ENCODE data around the gene TEX11. TPM values are rescaled to one million over a fixed set of nuclear protein-coding genes. Genes with fewer than 3 reads are reported as not detected.

The TEX11 gene
- polyA plus RNA-seq, 1 of the 3 experiments (the other 2 are of a cell fraction): not detected

DNA sequence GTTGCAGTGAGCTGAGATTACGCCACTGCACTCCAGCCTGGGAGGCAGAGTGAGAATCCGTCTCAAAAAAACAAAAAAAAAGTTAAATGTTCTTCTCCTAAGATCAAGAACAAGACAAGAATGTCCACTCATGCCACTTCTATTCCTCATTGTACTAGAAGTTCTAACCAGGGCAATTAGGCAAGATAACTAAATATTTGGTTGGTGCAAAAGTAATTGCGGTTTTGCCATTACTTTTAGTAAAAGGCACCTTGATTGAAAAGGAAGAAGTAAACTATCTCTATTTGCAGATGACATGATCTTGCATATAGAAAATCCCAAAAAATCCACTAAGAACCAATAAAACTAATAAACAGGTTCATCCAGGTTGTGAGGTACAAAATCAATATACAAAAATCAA, 46.4 kb upstream of the TEX11 start (continued):
- TF ChIP-seq GABPA (IDR thresholded peaks at IDR 0.05; ENCODE audit: low read depth): no peak

DNA sequence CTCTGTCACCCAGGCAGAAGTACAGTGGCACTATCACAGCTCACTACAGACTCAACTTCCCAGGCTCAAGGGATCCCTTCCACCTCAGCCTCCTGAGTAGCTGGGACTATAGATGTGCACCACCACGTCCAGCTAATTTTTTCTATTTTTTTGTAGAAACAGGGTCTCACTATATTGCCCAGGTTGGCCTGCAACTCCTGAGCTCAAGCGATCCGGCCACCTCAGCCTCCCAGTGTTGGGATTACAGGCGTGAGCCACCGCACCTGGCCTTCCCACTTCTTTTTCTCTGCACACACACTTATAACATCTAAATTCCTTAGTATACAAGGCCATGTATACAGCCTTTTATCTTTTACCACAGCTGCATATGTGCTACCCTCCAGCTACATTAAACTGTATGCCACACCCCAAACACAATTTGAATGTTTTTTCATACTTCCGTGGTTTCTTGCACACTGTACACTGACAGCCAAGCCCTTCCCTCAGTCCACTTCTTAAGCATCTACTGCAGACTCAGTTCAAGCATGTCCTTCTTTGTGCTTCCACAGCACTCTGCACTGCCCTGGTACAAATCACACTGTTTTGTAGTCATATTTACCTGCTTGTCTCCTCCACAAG, 15.9 kb upstream of the TEX11 start:
- Histone ChIP-seq H3K27me3 (ENCODE audit: insufficient read depth) (peaks cover 12% of the 10 kb centered on the region; the same call in 1 of the 2 replicates), H3F3A (replicated peaks; ENCODE audit: insufficient read depth) (no peaks in the 10 kb centered on the region), H3K9me2 (no peaks in the 10 kb centered on the region), H3K4me2 (no peak overlapping the region), H4K20me1 (ENCODE audit: insufficient read depth) (no peaks in the 10 kb centered on the region), H3K79me2 (ENCODE audit: insufficient read depth) (no peaks in the 10 kb centered on the region), H3K4me1 (ENCODE audit: control insufficient read depth in 1 of 2, insufficient read depth in 2 of 2, low read depth in 1 of 2, low read length in 1 of 2) (no peaks in the 10 kb centered on the region), H3K9me3 (no peaks in the 10 kb centered on the region), H3K4me3 (ENCODE audit: low read depth in 2 of 2, low read length in 1 of 2) (no peak overlapping the region), H3K9ac (no peak overlapping the region), H2AFZ (ENCODE audit: low read depth) (no peak overlapping the region), H3K27ac (ENCODE audit: low read depth in 2 of 2, low read length in 1 of 2) (no peak overlapping the region), H3K36me3 (replicated peaks in 1 of 2; ENCODE audit: control insufficient read depth in 1 of 2, insufficient read depth in 2 of 2, low read length in 1 of 2) (no peaks in the 10 kb centered on the region)
- no peak for TF ChIP-seq JUND (IDR thresholded peaks at IDR 0.05)
- TF ChIP-seq RXRA (IDR thresholded peaks at IDR 0.05; ENCODE audit: borderline replicate concordance, low read depth): no peak
- TF ChIP-seq FOSL2 (IDR thresholded peaks at IDR 0.05; ENCODE audit: borderline replicate concordance, low read depth): no peak
- no peak for TF ChIP-seq NRF1 (IDR thresholded peaks at IDR 0.05; ENCODE audit: low read depth, low read length)
- no peak for TF ChIP-seq RCOR1 (IDR thresholded peaks at IDR 0.05; ENCODE audit: low read length)
- no peak for TF ChIP-seq TAF1 (IDR thresholded peaks at IDR 0.05; ENCODE audit: borderline replicate concordance, low read depth, low read length)
- TF ChIP-seq TCF12 (IDR thresholded peaks at IDR 0.05): no peak
- no peak for TF ChIP-seq SIN3A (IDR thresholded peaks at IDR 0.05; ENCODE audit: borderline replicate concordance, low read depth, low read length)
- no peak for TF ChIP-seq RFX5 (IDR thresholded peaks at IDR 0.05; ENCODE audit: low read length)
- no peak for TF ChIP-seq FOXJ3 (CRISPR knock-in tag; IDR thresholded peaks at IDR 0.05)
- TF ChIP-seq, protein P1, sequence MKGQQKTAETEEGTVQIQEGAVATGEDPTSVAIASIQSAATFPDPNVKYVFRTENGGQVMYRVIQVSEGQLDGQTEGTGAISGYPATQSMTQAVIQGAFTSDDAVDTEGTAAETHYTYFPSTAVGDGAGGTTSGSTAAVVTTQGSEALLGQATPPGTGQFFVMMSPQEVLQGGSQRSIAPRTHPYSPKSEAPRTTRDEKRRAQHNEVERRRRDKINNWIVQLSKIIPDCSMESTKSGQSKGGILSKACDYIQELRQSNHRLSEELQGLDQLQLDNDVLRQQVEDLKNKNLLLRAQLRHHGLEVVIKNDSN (IDR thresholded peaks at IDR 0.05; ENCODE audit: borderline replicate concordance, low read depth): no peak
- no peak for TF ChIP-seq NFIC (IDR thresholded peaks at IDR 0.05; ENCODE audit: borderline replicate concordance)
- TF ChIP-seq TEAD4 (IDR thresholded peaks at IDR 0.05; ENCODE audit: borderline replicate concordance, insufficient read depth): no peak
- TF ChIP-seq GABPA (IDR thresholded peaks at IDR 0.05; ENCODE audit: low read depth): no peak
- TF ChIP-seq MEF2A (IDR thresholded peaks at IDR 0.05; ENCODE audit: borderline replicate concordance, low read depth): no peak
- WGBS (ENCODE audit: low lambda C conversion rate): 28% methylated on average over 6 of the region's 6 CpGs
- CTCF ChIA-PET: no interaction called here
- POLR2A ChIA-PET: no interaction called here
- no peak for DNase-seq

DNA sequence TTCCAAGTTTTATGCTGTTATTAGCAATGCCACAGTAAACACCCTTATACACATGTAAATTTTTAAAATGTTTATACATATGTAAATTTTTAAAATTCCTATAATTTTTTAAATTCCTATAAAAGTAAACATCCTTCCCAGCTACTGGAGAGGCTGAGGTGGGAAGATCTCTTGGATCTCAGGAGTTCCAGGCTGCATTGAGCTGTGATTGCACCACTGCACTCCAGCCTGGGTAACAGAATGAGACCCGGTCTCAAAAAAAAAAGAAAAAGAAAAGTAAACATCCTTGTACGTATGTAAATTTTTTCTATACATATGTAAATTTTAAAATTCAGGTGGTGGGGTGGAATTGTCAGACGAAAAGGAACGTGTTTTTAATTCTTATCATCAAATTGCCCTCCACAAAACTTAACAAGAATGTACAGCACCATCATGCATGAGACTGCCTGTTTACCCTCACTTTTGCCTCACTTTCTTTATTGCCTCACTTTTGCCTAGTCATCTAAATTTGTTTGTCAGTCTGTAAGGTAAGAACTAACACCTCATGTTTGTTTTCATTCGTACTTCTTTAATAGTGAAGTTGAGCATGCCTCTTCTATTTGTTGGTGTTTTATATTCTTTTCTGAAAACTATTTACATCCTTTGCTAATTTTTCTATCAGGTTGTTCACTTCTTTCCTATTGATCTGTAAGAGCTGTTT, 14.4 kb upstream of the TEX11 start:
- no peak for DNase-seq
- H3K79me2 ChIP-seq (ENCODE audit: insufficient read depth): no peaks in the 10 kb centered on the region
- no peak overlapping the region for H3K4me3 ChIP-seq (ENCODE audit: low read depth in 2 of 2, low read length in 1 of 2)
- no peaks in the 10 kb centered on the region for H3K4me1 ChIP-seq (ENCODE audit: control insufficient read depth in 1 of 2, insufficient read depth in 2 of 2, low read depth in 1 of 2, low read length in 1 of 2)
- H2AFZ ChIP-seq (ENCODE audit: low read depth): no peak overlapping the region
- no peaks in the 10 kb centered on the region for H3K9me3 ChIP-seq
- WGBS (ENCODE audit: low lambda C conversion rate): 20% methylated on average over 5 of the region's 5 CpGs
- TF ChIP-seq, protein P1 (IDR thresholded peaks at IDR 0.05; ENCODE audit: borderline replicate concordance, low read depth): no peak
- no peak for TF ChIP-seq MEF2A (IDR thresholded peaks at IDR 0.05; ENCODE audit: borderline replicate concordance, low read depth)
- TF ChIP-seq, protein P2, sequence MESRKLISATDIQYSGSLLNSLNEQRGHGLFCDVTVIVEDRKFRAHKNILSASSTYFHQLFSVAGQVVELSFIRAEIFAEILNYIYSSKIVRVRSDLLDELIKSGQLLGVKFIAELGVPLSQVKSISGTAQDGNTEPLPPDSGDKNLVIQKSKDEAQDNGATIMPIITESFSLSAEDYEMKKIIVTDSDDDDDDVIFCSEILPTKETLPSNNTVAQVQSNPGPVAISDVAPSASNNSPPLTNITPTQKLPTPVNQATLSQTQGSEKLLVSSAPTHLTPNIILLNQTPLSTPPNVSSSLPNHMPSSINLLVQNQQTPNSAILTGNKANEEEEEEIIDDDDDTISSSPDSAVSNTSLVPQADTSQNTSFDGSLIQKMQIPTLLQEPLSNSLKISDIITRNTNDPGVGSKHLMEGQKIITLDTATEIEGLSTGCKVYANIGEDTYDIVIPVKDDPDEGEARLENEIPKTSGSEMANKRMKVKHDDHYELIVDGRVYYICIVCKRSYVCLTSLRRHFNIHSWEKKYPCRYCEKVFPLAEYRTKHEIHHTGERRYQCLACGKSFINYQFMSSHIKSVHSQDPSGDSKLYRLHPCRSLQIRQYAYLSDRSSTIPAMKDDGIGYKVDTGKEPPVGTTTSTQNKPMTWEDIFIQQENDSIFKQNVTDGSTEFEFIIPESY (IDR thresholded peaks at IDR 0.05; ENCODE audit: borderline replicate concordance, low read depth): no peak
- TF ChIP-seq SIN3A (IDR thresholded peaks at IDR 0.05; ENCODE audit: borderline replicate concordance, low read depth, low read length): no peak
- no peak for TF ChIP-seq TAF1 (IDR thresholded peaks at IDR 0.05; ENCODE audit: borderline replicate concordance, low read depth, low read length)
- no peak for TF ChIP-seq FOXJ3 (CRISPR knock-in tag; IDR thresholded peaks at IDR 0.05)
- TF ChIP-seq RXRA (IDR thresholded peaks at IDR 0.05; ENCODE audit: borderline replicate concordance, low read depth): no peak
- TF ChIP-seq JUND (IDR thresholded peaks at IDR 0.05): no peak
- TF ChIP-seq FOSL2 (IDR thresholded peaks at IDR 0.05; ENCODE audit: borderline replicate concordance, low read depth): no peak
- TF ChIP-seq, protein P3, sequence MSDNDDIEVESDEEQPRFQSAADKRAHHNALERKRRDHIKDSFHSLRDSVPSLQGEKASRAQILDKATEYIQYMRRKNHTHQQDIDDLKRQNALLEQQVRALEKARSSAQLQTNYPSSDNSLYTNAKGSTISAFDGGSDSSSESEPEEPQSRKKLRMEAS (IDR thresholded peaks at IDR 0.05; ENCODE audit: low read depth): no peak
- TF ChIP-seq, protein P4, sequence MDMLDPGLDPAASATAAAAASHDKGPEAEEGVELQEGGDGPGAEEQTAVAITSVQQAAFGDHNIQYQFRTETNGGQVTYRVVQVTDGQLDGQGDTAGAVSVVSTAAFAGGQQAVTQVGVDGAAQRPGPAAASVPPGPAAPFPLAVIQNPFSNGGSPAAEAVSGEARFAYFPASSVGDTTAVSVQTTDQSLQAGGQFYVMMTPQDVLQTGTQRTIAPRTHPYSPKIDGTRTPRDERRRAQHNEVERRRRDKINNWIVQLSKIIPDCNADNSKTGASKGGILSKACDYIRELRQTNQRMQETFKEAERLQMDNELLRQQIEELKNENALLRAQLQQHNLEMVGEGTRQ (IDR thresholded peaks at IDR 0.05; ENCODE audit: borderline replicate concordance, low read depth, low read length): no peak
- TF ChIP-seq NRF1 (IDR thresholded peaks at IDR 0.05; ENCODE audit: low read depth, low read length): no peak
- CTCF ChIA-PET: no interaction called here
- H3K27ac ChIP-seq (ENCODE audit: low read depth in 2 of 2, low read length in 1 of 2): no peak overlapping the region
- H3K36me3 ChIP-seq (replicated peaks in 1 of 2; ENCODE audit: control insufficient read depth in 1 of 2, insufficient read depth in 2 of 2, low read length in 1 of 2): no peaks in the 10 kb centered on the region
- no peaks in the 10 kb centered on the region for H4K20me1 ChIP-seq (ENCODE audit: insufficient read depth)
- peaks cover 12% of the 10 kb centered on the region; the same call in 1 of the 2 replicates for H3K27me3 ChIP-seq (ENCODE audit: insufficient read depth)
- no peak overlapping the region for H3K9ac ChIP-seq
- no peaks in the 10 kb centered on the region for H3F3A ChIP-seq (replicated peaks; ENCODE audit: insufficient read depth)
- no peak overlapping the region for H3K4me2 ChIP-seq
- POLR2A ChIA-PET: no interaction called here
- no peaks in the 10 kb centered on the region for H3K9me2 ChIP-seq
